Prostate gland (tissue), 2 donors: ENCODE results near the gene CYP51A1.

Experiments
- CTCF ChIP-seq, 4 experiments: fragments of 200-600 bp in 2 of 4; fragments of 450-650 bp in 2 of 4; sonication (generic) in 2 of 4; IDR thresholded peaks; 1 replicate in 3 of 4; 2 replicates in 1 of 4; pipeline ENCODE4 v1.5.1; 2016 to 2019; ENCODE audit warnings: antibody characterized with exemption in 4 of 4, mild to moderate bottlenecking in 2 of 4, moderate library complexity in 2 of 4
- POLR2A ChIP-seq: fragments of 450-650 bp; IDR thresholded peaks from one replicate; pipeline ENCODE4 v1.6.1; 2016; ENCODE audit warnings: antibody characterized with exemption, mild to moderate bottlenecking

- TF ChIP-seq POLR2A = no peak
- no peak for TF ChIP-seq CTCF (IDR thresholded peaks at IDR 0.05)
Measured at GRCh38 chr7:92156990-92157389, 22.7 kb upstream of the CYP51A1 start.
